Cerebellar nuclear complex (tissue), 1 donor: Measurements from ENCODE around the gene APOA5.
"Not testable (repeated sequence)": the region's sequence is repeated elsewhere in the genome, so short reads cannot be mapped to it uniquely, and the experiment has no call there.

Experiments
- DNase-seq, 2 experiments: peaks; one replicate each; lab custom pipeline; 2025; lab: John Stamatoyannopoulos, UW

The APOA5 gene

GRCh38 chr11:116774661-116775060 lies 17.0 kb downstream of the APOA5 start:
- no peak for DNase-seq

DNA sequence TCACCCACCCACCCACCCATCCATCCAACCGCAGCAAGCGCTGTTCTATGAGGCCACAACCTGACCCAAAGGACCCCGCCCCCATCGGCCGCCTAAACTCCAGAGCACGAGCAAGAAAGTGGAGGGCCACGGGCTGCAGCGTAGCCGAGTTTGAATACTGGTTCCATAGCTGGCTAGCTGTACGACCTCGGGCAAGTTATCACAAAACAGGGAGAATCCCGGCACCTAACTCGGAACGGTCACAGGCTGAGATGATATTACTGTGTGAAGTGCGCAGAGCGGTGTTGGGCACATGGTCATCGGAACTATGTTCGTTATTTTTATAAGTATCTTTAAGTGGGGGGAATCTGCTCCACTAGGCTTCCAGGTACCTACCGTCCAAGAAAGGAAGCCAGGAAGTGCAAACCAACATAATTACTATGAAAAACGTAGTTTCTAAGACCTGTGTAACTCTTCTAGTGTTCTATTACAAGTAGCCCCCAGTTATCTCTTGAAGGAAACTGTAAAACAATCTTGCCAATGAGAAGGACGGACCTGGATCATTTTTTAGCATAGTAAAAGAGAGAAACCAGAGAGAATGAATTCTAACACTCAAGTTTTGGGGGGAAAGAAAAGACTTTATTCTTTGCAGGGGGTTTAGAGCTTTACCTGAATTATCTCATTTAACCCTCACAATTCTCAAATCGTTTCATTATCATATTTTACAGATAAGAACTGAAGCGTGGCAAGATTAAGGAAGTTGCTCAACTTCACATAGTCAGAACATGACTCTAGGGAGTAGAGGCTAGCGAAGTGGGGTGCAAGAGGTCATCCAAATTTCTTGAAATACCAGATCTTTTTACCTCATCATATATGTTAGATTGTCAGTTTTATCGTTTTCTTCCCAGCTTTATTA lies 18.2 kb downstream of the APOA5 start:
- DNase-seq, result no peak

GRCh38 chr11:116772443-116773202 lies 19.1 kb downstream of the APOA5 start, which contains the start of gene BUD13:
BUD13 (minus strand) TSS chr11:116772987; CDS start chr11:116772964, 23 bp downstream.
- peak in 1 of 2 experiments; percentile 46 for DNase-seq

DNA sequence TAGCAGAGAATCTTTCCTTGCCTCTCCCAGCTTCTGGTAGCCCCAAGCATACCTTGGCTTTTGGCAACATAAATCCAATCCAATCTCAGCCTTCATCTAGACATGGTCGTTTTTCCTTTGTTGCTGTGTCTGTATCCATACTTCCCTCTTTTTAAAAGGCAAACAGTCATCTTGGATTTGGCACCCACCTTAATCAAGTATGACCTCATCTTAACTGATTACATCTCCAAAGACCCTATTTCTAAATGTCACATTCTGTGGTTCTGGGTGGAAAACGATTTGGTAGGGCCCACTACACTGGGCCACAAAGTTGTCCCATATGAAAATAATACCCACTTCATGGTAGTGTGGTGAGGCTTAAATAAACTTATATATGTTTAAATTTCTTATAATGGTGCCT lies 19.7 kb downstream of the APOA5 start:
- no peak for DNase-seq

DNA sequence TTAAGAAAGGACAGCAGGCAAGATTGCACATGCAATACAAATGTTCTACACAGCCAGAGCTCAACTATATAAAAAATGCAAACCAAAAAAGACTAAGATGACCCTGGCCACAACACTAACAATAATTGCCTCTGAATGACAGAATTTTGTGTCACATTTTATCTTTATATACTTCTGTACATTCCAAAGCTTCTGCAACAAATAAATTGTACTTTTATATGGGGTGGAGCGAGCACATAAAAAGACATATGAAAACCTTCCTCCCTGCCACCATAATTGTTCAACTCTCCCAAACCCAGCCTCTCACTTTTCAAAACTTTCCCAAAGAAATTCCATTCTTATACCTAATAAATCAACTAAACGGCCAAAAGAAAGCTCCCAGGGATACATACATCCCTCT lies 29.5 kb downstream of the APOA5 start:
- DNase-seq, result no peak

- DNase-seq, result not testable (repeated sequence)
Measured at GRCh38 chr11:116756044-116756443, 35.6 kb downstream of the APOA5 start.

GRCh38 chr11:116750070-116750718 lies 41.5 kb downstream of the APOA5 start:
- DNase-seq, result no peak

DNA sequence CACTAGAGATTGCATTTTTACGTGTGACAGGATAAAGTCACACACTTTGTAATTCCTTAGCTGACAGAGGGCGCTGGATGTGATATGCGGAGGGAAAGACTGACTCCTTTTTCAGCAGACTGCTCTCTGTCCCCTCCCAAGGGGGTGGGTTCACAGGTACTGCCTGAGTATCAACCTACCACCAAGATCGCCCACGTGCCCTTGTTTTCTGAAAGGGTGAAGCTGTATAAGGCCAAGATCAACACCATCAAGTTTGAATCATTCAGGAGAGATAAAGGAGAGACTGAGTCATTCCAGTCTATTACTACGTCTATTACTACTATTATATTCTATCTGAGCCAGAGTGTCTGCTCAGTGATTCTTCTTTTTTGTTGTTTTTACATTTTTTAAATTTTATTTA lies 49.6 kb downstream of the APOA5 start:
- DNase-seq, result no peak

GRCh38 chr11:116740741-116741140 lies 50.9 kb downstream of the APOA5 start:
- DNase-seq, result no peak
